Activated CD8-positive, alpha-beta memory T cell treated with anti-CD3 and anti-CD28 coated beads, Interleukin-2, amount 10 ng/mL, durations not matched to agents 7 days and 5 days (primary cell): ENCODE data around the gene HELLS. TPM values are rescaled to one million over a fixed set of nuclear protein-coding genes. Genes with fewer than 3 reads are reported as not detected.
"Not testable (repeated sequence)": the region's sequence is repeated elsewhere in the genome, so short reads cannot be mapped to it uniquely, and the experiment has no call there.

Experiments
- ATAC-seq: fragments of 150-1000 bp; cut with Tn5 transposase; one replicate; pipeline ENCODE4 v1.10.0; 2021; ENCODE audit warnings: moderate library complexity
- CTCF ChIA-PET: fragments of 350-600 bp; sonication (Branson Sonifier 250); formaldehyde crosslinking; loops from one replicate; lab custom pipeline; 2021; ENCODE audit warnings: antibody characterized with exemption; lab: Charles Lee
- DNase-seq: peaks from one replicate; pipeline ENCODE4 v3.0.0-alpha.2; 2020
- H3K27ac Mint-ChIP-seq: one replicate; pipeline ENCODE4 v1.8.0; 2021; ENCODE audit warnings: mild to moderate bottlenecking, mixed read lengths
- H3K27me3 Mint-ChIP-seq: one replicate; pipeline ENCODE4 v1.8.0; 2021; ENCODE audit warnings: mixed read lengths
- H3K36me3 Mint-ChIP-seq: one replicate; pipeline ENCODE4 v1.8.0; 2021; ENCODE audit warnings: mild to moderate bottlenecking, mixed read lengths
- H3K4me1 Mint-ChIP-seq: one replicate; pipeline ENCODE4 v1.8.0; 2021; ENCODE audit warnings: mixed read lengths
- H3K4me3 Mint-ChIP-seq: one replicate; pipeline ENCODE4 v1.8.0; 2021; ENCODE audit warnings: mild to moderate bottlenecking, moderate library complexity, mixed read lengths
- H3K9me3 Mint-ChIP-seq: one replicate; pipeline ENCODE4 v1.8.0; 2022; ENCODE audit warnings: low read depth, mixed read lengths
- total RNA-seq, 2 experiments: library from RNA; stranded (reverse); gene quantifications; one replicate each; pipeline ENCODE4 v1.2.3, GENCODE V29; 2021

Gene HELLS
- total RNA-seq, 2 experiments from 2014 or later: 152 to 157 TPM

- Mint-ChIP-seq H3K27me3 (no peaks in the 10 kb centered on the region), H3K4me3 (no peak overlapping the region), H3K36me3 (peaks cover 2% of the 10 kb centered on the region), H3K27ac (no peak overlapping the region), H3K4me1 (no peaks in the 10 kb centered on the region), H3K9me3 (no peaks in the 10 kb centered on the region)
- ATAC-seq: no peak
- DNase-seq: no peak
- CTCF ChIA-PET: no interaction called here
These were observed 80.9 kb downstream of the HELLS start for GRCh38 chr10:94626476-94626875.

GRCh38 chr10:94627511-94627910 is 81.9 kb downstream of the HELLS start:
- no peaks in the 10 kb centered on the region for H3K27me3 Mint-ChIP-seq
- H3K4me3 Mint-ChIP-seq: no peak overlapping the region
- DNase-seq (no peak), ATAC-seq (no peak)
- CTCF ChIA-PET: no interaction called here
- H3K27ac Mint-ChIP-seq: no peak overlapping the region
- no peaks in the 10 kb centered on the region for H3K4me1 Mint-ChIP-seq
- H3K9me3 Mint-ChIP-seq: no peaks in the 10 kb centered on the region
- no peaks in the 10 kb centered on the region for H3K36me3 Mint-ChIP-seq

DNA sequence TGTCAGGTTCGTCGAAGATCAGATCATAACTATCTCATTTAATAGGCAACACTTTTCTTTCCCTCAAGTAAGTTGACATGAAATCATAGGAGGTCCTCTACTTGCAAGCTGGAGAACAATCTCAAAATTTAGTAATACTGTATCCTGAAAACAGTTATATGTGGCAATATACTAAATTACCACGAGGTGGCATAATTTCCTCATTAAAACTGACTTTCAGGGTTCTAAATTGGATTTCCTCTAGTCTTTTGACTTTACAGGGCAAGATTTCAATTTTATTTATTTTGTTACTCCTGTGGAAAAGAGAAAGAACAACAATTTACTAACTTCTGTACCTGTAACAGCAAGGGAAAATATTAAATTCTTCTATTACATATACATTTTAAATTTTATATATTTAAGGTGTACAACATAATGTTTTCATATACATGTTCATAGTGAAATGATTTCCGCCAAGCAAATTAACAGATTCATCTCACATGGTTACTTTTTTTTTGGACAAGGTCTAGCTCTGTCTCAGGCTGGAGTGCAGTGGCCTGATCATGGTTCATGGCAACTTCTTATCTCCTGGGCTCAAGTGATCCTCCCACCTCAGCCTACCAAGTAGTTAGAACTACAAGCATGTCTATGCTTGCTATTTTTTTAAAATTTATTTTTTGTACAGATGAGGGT is 84.6 kb downstream of the HELLS start:
- CTCF ChIA-PET: interaction anchor here (0.7 to 2.2 kb wide), 4 partner anchors 10 to 615 kb away, joined by 3 to 7 read pairs (median 4); no protein-coding TSS in a partner anchor
- no peaks in the 10 kb centered on the region for H3K9me3 Mint-ChIP-seq
- no peaks in the 10 kb centered on the region for H3K4me1 Mint-ChIP-seq
- no peaks in the 10 kb centered on the region for H3K36me3 Mint-ChIP-seq
- no peaks in the 10 kb centered on the region for H3K27me3 Mint-ChIP-seq
- ATAC-seq (no peak), DNase-seq (no peak)
- H3K27ac Mint-ChIP-seq: no peak overlapping the region
- no peak overlapping the region for H3K4me3 Mint-ChIP-seq

DNA sequence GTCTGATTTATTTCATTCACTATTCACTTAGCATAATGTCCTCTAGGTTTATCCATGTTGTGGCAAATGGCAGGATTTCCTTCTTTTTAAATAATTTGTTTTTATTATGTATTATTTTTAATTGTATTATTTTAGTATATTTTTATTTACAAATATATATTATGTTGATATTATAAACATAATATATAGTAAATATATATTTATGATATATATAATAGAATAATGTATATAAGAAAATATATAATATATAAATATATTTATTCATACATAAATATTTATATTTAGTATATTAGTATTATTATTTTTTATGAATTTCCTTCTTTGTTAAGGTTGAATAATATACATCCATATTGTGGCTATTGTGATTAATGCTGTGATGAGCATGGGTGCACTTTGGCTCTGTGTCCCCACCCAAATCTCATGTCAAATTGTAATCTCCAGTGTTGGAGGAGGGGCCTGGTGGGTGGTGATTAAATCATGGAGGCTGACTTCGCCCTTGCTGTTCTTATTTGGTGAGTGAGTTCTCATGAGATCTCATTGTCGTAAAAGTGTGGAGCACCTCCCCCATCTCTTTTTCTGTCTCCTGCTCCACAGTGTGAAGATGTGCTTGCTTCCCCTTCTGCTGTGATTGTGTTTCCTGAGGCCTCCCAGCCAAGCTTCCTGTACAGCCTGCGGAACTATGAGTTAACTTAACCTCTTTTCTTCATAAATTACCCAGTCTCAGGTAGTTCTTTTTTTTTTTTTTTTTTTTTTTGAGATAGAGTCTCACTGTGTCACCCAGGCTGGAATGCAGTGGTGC is 85.7 kb downstream of the HELLS start:
- no peaks in the 10 kb centered on the region for H3K4me1 Mint-ChIP-seq
- ATAC-seq (no peak), DNase-seq (no peak)
- CTCF ChIA-PET: interaction anchor here (2.2 kb wide), 1 partner anchor 13 kb away, joined by 5 read pairs; no protein-coding TSS in a partner anchor
- no peaks in the 10 kb centered on the region for H3K9me3 Mint-ChIP-seq
- H3K27me3 Mint-ChIP-seq: no peaks in the 10 kb centered on the region
- no peak overlapping the region for H3K27ac Mint-ChIP-seq
- H3K36me3 Mint-ChIP-seq: no peaks in the 10 kb centered on the region
- H3K4me3 Mint-ChIP-seq: no peak overlapping the region

DNA sequence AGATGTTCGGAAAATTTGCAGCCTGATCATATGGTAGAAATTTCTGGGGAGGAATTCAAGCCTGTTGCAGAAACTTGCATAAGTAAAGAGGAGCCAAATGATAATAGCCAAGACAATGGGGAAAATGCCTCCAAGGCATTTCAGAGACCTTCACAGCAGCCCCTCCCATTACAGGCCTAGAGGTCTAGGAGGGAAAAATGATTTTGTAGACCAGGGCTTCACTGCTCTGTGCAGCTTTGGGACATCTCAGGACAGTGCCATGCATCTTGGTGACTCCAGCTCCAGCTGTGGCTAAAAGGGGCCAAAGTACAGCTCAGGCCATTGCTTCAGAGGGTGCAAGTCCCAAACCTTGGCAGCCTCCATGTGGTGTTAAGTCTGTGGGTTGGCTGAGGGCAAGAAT is 87.4 kb downstream of the HELLS start:
- ATAC-seq: no peak

GRCh38 chr10:94638097-94638496 is 92.5 kb downstream of the HELLS start:
- H3K27ac Mint-ChIP-seq: not testable (repeated sequence)

More for the DNA sequence above, 87.4 kb downstream of the HELLS start:
- CTCF ChIA-PET: no interaction called here
- no peak for DNase-seq
- Mint-ChIP-seq H3K36me3 (peaks cover 2% of the 10 kb centered on the region), H3K27ac (no peak overlapping the region), H3K4me3 (no peak overlapping the region), H3K27me3 (no peaks in the 10 kb centered on the region), H3K4me1 (no peaks in the 10 kb centered on the region), H3K9me3 (peaks cover 3% of the 10 kb centered on the region)

DNA sequence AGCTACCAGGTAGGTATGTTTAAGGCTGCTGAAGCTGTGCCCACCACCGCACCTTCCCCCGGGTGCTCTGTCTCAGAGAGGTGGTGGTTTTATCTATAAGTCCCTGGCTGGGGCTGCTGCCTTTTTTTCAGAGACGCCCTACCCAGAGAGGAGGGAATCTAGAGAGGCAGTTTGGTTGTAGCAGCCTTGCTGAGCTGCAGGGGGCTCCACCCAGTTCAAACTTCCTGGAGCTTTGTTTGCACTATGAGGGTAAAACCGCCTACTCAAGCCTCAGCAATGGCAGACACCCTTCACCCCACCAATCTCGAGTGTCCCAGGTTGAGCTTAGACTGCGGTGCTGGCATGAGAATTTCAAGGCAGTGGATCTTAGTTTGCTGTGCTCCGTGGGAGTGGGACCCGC is 94.3 kb downstream of the HELLS start:
- peaks cover 12% of the 10 kb centered on the region for H3K9me3 Mint-ChIP-seq
- H3K27ac Mint-ChIP-seq: no peak overlapping the region
- H3K4me1 Mint-ChIP-seq: no peaks in the 10 kb centered on the region
- no peak for ATAC-seq
- DNase-seq: no peak
- H3K4me3 Mint-ChIP-seq: no peak overlapping the region
- peaks cover 13% of the 10 kb centered on the region for H3K36me3 Mint-ChIP-seq
- no peaks in the 10 kb centered on the region for H3K27me3 Mint-ChIP-seq
- CTCF ChIA-PET: interaction anchor here (1.5 kb wide), 1 partner anchor 10 kb away, joined by 7 read pairs; no protein-coding TSS in a partner anchor

More at GRCh38 chr10:94638097-94638496, 92.5 kb downstream of the HELLS start:
- H3K4me1 Mint-ChIP-seq, H3K4me3 Mint-ChIP-seq, DNase-seq, H3K27me3 Mint-ChIP-seq, CTCF ChIA-PET, ATAC-seq: not testable (repeated sequence)
- Mint-ChIP-seq H3K9me3 (peaks cover 12% of the 10 kb centered on the region), H3K36me3 (peaks cover 13% of the 10 kb centered on the region)

GRCh38 chr10:94640562-94640961 is 95.0 kb downstream of the HELLS start:
- no peak overlapping the region for H3K27ac Mint-ChIP-seq
- DNase-seq: no peak
- H3K27me3 Mint-ChIP-seq: no peaks in the 10 kb centered on the region
- CTCF ChIA-PET: interaction anchor here (1.5 kb wide), 1 partner anchor 11 kb away, joined by 7 read pairs; no protein-coding TSS in a partner anchor
- no peaks in the 10 kb centered on the region for H3K4me1 Mint-ChIP-seq
- ATAC-seq: no peak
- no peak overlapping the region for H3K4me3 Mint-ChIP-seq
- H3K9me3 Mint-ChIP-seq: peaks cover 12% of the 10 kb centered on the region
- H3K36me3 Mint-ChIP-seq: peaks cover 13% of the 10 kb centered on the region

GRCh38 chr10:94641480-94641879 is 95.9 kb downstream of the HELLS start:
- DNase-seq: no peak
- ATAC-seq: no peak
- H3K4me1 Mint-ChIP-seq: no peaks in the 10 kb centered on the region
- peaks cover 13% of the 10 kb centered on the region for H3K36me3 Mint-ChIP-seq
- H3K27me3 Mint-ChIP-seq: no peaks in the 10 kb centered on the region
- no peak overlapping the region for H3K27ac Mint-ChIP-seq
- no peak overlapping the region for H3K4me3 Mint-ChIP-seq
- CTCF ChIA-PET: no interaction called here
- H3K9me3 Mint-ChIP-seq: peaks cover 12% of the 10 kb centered on the region

DNA sequence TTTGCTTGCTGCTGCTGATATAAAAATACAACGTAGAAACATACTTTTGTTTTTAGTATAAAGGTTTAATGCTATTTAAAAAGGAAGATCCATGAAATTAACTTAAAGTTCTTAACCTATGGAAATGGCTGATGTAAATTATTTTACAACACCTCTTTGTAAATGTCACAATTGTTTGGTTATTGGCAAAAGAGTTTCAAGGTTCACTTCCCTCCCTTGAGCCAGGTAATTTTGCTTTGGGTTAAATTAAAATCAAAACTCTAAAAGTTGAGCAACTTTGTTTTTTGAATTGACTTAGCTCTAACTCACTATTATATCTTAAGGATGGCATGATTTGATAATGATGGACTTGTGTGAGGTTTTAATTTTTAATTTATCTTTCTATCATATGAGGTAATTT is 98.8 kb downstream of the HELLS start:
- no peaks in the 10 kb centered on the region for H3K9me3 Mint-ChIP-seq
- H3K36me3 Mint-ChIP-seq: peaks cover 1% of the 10 kb centered on the region
- no peak for ATAC-seq

DNA sequence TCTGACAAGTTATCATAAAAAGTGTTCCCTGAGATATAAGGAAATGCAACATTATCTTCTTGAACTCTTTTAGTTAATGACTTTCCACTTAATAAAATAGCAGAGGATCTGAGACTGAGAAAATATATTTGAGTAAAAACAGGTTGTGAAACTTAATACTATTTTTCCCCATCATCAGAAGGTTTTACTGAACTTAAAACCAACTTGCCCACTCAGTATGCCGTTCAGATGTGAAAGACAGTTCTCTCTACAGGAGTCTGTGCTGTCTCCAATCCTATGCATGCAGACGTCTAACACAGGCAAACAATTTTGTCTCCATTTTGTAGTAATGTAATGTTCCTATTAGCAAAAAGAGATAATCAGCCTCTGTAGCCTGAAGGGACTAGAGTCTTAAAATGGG is 99.7 kb downstream of the HELLS start:
- no peak overlapping the region for H3K4me3 Mint-ChIP-seq
- no peak for ATAC-seq

More for the DNA sequence above, 98.8 kb downstream of the HELLS start:
- H3K27me3 Mint-ChIP-seq: no peaks in the 10 kb centered on the region
- no peaks in the 10 kb centered on the region for H3K4me1 Mint-ChIP-seq
- CTCF ChIA-PET: no interaction called here
- H3K4me3 Mint-ChIP-seq: no peak overlapping the region
- DNase-seq: no peak
- H3K27ac Mint-ChIP-seq: no peak overlapping the region

More for the DNA sequence above, 99.7 kb downstream of the HELLS start:
- Mint-ChIP-seq H3K36me3 (no peaks in the 10 kb centered on the region), H3K9me3 (no peaks in the 10 kb centered on the region), H3K27me3 (no peaks in the 10 kb centered on the region), H3K27ac (no peak overlapping the region), H3K4me1 (no peaks in the 10 kb centered on the region)
- CTCF ChIA-PET: no interaction called here
- DNase-seq: no peak
